Measurements from ENCODE around the gene AGAP1. TPM values are rescaled to one million over a fixed set of nuclear protein-coding genes. Genes with fewer than 3 reads are reported as not detected.

Gene AGAP1
- total RNA-seq, 1 donor from 2014 or later: 22.3 TPM

DNA sequence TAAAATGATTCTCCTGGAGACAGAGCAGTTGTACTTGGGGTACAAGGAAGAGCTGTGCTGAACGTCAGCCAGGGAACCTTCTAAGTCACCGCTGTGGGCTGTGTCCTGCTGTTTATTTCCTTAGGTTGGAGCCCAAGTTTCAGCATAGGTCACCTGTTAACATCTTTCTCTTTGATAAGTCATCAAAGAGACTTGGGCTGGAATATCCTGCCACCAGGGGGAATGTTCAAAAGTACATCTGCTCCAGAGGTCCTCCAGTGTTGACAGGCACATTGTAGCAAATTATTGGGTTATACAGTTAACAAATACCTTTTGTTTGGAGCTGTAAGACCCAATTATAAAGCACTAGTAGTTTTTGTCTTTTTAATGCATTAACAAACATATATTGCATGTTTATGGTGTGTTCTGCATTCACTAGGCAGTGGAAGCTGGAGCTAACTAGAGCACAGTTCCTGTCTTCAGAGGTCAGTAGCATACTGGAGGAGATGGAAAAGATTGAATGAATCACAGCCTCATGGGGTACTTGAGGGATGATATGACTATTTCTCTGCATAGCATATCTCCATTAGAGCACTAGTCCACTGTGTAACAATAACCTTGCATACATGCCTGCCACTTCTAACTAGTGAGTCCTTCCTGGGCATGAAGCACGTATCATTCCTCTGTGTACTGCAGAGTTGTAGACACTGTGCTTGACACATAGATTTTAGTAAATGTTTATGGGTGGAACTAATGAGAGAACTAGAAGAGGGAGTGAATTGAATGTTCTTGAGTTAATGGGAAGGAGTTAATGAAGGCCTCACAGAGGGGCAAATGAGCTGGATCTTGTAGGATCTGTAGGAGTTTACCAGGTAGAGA, 182.1 kb downstream of the AGAP1 start:
- no peak for DNase-seq (ENCODE audit: extremely low read depth, low read depth, low spot score)

DNA sequence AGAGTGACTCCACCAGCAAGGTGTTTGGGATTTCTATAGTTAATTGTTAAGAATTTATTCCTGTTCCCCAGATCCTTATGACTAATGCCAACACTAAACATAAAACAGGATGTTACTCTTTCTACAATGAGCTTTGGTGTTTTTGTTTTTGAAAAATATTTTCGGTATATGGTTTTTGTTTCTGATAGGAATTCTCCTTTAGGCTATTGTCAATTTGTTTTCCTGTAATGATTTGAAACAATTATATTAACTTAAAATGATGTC, 182.6 kb downstream of the AGAP1 start:
- no peak for DNase-seq (ENCODE audit: extremely low read depth, low read depth, low spot score)

GRCh38 chr2:235677276-235677788, 183.5 kb downstream of the AGAP1 start:
- DNase-seq (ENCODE audit: extremely low read depth, low read depth, low spot score): no peak

DNA sequence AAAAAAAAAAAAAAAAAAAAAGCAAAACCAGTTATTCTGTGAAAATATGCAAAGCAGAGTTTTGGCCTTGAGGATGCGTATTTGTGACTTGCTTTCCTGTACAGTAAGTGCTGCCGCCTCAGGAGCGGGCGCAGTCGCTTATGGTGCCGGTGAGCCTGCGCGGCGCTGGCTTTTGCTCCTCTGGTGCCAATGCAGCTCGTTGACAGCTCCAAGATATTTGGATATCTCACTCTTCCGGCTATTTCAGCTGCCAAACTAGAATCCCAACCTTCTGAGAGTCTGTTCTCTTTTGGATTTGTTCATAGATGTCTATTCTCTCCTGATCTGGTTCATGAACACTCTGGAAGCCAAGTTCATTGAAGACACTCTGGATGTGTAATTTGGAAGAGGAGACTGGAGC, 184.1 kb downstream of the AGAP1 start:
- DNase-seq (ENCODE audit: extremely low read depth, low read depth, low spot score): no peak

DNA sequence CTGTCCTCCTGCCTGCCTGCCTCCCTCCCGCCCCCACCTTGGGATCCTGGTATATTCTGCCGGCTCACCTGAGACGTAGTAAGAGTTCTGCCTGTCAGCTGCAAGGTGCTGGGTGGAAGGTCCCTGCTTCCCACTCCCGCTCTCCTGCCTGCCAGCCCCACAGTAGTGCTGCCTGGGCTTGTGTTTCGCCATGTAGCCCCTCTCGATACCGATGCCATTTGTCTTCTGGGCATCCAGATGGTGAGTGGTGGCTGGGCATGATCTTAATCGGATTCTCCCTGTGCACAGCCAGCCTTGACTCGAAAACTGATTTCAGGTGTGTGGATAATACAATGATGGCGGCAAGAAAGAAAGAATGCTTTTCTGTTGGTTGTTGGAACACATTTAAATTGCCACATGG, 184.9 kb downstream of the AGAP1 start:
- DNase-seq (ENCODE audit: extremely low read depth, low read depth, low spot score): no peak

DNA sequence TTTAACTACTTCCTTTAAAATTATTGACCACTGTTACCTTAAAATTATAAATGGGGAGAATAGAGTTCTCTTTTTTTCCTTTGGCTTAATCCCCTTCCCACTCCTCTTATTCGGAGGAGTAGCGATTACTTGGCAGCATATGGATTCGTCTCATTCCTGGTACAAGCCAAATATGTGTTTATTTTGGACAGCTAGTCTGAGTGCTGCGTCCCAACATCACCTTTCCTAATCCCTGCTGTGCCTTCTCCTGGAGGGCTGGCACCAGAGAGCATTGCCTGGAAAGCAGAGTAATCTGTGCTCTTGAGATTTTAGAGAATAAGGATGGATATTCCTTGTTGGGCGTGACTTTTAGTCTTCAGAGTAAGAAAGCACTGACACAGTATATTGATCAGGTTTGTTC, 185.6 kb downstream of the AGAP1 start:
- no peak for DNase-seq (ENCODE audit: extremely low read depth, low read depth, low spot score)

DNA sequence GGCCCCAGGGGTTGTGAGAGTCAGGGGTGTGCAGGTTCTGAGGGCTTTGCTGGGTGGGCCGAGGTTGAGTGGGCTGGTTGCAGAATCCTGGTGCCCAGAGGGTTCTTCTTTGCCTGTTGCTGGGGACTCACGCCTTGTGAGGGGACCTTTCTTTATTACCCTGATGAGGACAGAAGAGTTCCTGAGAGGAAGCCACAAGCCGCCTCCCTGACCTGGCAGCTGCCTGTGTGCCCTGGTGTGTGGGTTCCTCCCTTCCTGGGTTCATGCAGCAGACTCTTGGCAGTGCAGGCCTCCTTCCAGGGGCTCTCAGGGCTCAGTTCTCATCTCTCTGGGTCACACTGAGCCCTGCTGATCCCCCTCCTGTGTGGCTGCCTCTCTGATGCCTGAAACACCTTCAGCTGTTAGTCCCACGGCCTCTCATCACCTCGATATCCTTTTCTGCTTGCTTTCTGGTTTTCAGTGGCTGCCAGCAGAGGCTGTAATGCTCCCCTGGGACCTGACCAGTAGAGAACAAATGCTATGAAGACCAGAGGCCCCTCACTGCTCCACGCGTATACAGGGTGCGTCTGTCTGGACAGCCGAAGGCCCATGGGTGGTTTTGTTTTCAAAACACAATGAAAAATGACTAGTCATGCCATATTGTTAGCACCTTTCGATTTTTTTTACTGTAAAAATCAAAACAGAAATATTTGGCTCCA, 191.3 kb downstream of the AGAP1 start:
- no peak for DNase-seq (ENCODE audit: extremely low read depth, low read depth, low spot score)

DNA sequence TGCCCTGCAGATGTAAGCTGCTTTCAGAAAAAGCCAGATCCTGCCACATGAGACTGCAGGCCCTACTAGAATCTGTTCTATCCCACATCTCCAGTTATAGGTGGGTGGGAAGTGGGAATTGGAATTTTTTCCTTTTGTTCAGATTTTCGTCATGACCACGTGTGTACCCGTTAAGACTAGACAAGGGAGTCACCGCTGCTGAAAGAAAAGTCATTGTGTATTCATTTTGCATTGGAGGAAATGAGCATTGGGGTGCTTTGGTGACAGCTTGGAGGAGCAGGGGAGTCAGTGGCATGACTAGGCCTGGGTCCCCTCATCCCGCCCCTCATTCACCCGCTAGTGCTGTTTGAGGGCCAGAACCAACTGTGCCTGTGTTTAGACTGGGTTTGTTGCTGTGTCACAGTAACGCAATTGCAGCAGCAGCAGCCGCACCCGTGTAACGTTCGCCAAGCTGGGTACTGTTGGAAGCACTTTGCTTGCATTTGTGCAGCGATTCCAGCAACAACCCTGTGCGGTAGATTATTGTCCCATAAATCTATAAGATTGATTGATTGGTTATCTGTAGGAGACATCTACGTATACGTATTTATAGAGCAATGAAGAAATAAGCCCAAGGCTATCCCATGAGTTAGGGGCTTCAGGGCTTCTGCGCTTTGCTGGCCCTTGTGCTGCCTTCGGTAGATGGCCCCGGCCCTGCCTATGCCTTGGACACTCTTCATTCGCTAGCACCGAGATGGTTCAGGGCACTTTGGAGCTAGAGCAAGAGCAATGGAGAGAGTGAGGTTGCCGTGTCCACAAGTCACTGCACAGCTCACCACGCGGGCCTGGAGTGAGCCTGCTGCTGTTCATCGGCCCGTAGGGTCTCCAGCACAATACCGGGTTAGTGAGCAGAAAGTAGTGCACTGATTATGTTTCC, 194.9 kb downstream of the AGAP1 start:
- no peak for DNase-seq (ENCODE audit: extremely low read depth, low read depth, low spot score)

DNA sequence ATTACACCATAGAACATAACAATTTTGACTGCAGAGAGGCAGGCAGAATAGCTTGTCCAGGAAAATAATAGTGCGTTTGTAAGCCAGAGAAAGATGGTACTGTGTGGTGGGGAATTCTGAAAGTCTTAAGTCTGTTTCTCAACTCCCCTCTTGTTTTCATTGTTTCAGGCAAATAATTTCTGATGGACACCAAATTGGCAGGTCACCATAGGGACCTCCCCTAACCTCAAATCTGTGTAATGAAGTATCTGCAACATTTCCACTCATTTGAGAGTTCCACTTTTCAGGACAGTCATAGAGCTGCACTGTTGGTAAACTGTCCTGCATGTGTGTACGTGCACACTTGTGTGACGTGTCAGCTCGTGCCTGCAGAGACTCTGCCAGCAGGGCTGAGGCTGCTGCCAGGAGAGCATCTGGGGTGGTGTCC, 195.6 kb downstream of the AGAP1 start:
- no peak for DNase-seq (ENCODE audit: extremely low read depth, low read depth, low spot score)

- DNase-seq (ENCODE audit: extremely low read depth, low read depth, low spot score): no peak
Observed at GRCh38 chr2:235690082-235690808, 196.4 kb downstream of the AGAP1 start.

- no peak for DNase-seq (ENCODE audit: extremely low read depth, low read depth, low spot score)
Observed at GRCh38 chr2:235690809-235691450, 197.1 kb downstream of the AGAP1 start.

- no peak for DNase-seq (ENCODE audit: extremely low read depth, low read depth, low spot score)
Observed at GRCh38 chr2:235692076-235692475, 198.2 kb downstream of the AGAP1 start.

DNA sequence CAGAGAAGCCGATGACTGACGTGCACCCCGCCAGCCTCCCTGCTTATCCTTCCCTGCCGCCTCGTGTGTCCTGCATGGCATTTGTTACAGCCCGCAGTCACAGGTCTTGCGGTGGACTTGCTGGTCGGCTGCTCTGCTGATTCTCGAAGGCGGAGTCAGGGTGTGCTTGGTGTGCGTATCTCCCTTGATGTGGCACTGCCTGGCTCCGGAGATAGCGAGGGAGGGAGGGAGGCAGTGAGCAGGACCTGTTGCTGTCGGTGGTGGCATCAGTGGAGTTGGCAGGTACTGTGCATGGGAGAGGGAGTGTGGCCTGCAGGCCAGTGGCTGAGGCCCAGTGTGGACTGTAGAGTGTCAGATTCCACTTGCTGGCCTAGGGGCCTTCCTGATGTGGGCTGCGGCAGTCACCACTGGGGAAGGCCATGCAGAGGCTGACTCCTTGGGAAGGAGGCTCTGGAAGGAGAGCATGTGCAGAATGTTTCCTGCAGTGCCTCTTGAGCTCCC, 198.9 kb downstream of the AGAP1 start:
- DNase-seq (ENCODE audit: extremely low read depth, low read depth, low spot score): no peak

GRCh38 chr2:235693279-235693678, 199.4 kb downstream of the AGAP1 start:
- DNase-seq (ENCODE audit: extremely low read depth, low read depth, low spot score): no peak

DNA sequence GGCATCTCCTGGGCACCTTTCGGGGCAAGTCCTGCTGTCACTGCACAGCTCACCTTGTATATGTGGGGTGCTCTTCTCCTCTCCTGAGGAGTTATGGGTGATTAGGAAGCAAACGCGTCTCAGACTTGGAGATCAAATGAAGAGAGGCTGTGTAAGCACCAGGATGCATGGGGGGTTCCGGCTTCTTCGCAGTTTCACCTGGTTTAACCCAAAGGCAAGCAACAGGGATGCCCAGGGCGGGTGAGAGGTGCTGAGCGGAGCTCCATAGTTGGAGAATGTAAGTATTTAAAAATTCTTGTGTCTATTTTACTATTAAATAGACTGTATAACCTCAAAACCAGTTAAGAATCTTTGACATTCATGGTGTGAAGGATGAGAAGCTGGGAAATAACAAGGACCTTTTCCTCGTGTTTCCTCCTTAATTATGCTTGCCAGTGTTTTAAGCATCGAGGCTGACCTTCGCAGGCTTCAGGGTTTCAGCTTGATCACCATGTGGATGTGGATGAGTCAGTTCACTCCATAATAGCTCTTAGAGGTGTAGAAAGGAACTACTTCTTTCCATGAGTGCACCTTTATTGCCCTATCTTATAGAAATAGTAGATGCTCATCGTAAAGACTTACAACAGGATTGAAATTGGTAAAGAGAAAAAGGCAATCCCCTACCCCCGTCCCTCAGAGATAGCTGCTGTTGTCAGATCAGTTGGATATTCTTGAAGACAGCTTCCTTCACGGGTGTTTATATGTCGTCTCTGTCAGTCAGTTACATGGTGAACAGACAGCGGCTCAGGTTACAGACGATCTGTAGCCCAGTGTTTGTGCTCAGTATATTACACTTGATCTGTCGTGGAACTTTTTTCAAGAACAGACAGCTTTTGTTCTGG, 201.1 kb downstream of the AGAP1 start:
- DNase-seq (ENCODE audit: extremely low read depth, low read depth, low spot score): no peak

- DNase-seq (ENCODE audit: extremely low read depth, low read depth, low spot score): no peak
Observed at GRCh38 chr2:235695602-235695895, 201.7 kb downstream of the AGAP1 start.

DNA sequence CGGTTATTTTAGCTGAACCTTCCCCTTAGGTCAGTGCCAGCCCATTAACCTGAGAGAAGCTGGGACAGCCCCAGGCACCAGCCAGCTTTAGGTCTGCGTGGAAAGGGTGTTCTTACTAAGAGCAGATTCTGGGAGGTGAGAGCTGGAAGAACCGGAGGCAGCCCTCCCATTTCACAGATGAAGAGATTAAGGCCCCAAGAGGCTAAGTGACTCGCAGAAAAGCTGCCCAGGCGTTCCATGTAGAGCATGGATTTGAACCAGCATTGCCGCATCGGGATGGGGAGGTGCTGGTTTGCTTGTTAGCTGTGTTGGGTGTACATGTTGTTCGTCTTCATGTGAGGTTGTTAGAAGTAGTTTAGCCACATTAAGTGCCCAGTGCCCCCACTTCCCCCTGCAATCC, 203.2 kb downstream of the AGAP1 start:
- DNase-seq (ENCODE audit: extremely low read depth, low read depth, low spot score): no peak

DNA sequence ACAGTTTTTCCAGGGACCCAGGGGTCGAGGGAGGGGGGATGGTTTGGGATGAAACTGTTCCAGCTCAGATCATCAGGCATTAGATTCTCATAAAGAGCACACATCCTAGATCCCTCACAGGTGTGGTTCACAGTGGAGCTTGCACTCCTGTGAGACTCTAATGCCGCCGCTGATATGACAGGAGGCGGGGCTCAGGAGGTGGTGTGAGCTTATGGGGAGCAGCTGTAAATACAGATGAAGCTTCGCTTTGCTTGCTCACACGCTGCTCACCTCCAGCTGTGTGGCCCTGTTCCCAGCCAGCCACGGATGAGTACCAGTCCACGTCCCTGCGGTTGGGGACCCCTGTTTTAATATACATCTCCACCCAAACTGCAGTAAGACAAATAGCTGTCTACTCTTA, 204.2 kb downstream of the AGAP1 start:
- DNase-seq (ENCODE audit: extremely low read depth, low read depth, low spot score): no peak

DNA sequence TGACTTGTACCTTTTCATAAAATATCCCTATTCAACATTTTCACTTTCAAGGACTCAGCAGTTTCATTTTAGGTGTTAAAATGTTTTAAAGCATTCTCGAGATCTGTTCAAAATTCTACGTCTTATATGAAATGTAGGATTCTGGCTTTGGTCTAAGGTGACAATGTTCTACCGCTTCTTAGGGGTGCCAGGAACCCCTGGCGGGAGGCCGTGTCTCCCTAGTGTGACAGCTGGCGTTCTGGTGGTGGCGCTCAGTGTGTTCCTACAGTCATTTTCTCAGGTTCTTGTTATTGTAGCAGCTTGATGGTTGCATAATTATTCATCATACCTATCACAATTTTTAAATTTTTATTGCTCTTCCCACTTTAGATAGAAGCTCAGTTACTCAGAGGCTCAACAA, 204.6 kb downstream of the AGAP1 start:
- no peak for DNase-seq (ENCODE audit: extremely low read depth, low read depth, low spot score)

Measured in glomerular endothelial cell (primary cell).